HCT116 (cell line): ENCODE results near the gene ELF2. TPM values are rescaled to one million over a fixed set of nuclear protein-coding genes. Genes with fewer than 3 reads are reported as not detected.

ENCODE experiments used
- ATAC-seq: fragments of 200-7000 bp; cut with Tn5 transposase; 2 replicates; pipeline ENCODE4 v1.9.1; 2020; ENCODE audit warnings: mild to moderate bottlenecking, moderate library complexity
- Bru-seq: library from RNA; stranded (reverse); fragments of 400-500 nt; gene quantifications from one replicate; lab custom pipeline; 2021; lab: Mats Ljungman, UMichigan
- BruChase-seq, 2 experiments: library from RNA; stranded (reverse); fragments of 400-500 nt; gene quantifications; one replicate each; lab custom pipeline; 2021; lab: Mats Ljungman, UMichigan
- BruUV-seq: library from RNA; stranded (reverse); fragments of 400-500 nt; replicated peaks from 2 replicates; lab custom pipeline; 2021; lab: Mats Ljungman, UMichigan
- CTCF ChIA-PET: fragments of 300-600 bp; sonication (Branson Sonifier 250); formaldehyde crosslinking; loops from one replicate; lab custom pipeline; 2021; ENCODE audit warnings: antibody characterized with exemption; lab: Charles Lee
- POLR2A ChIA-PET: fragments of 300-600, 350-600 bp; sonication (Branson Sonifier 250); formaldehyde crosslinking; loops from one replicate; lab custom pipeline; 2021; ENCODE audit warnings: antibody characterized with exemption; lab: Charles Lee
- RAD21 ChIA-PET, 2 experiments: fragments of 300-600 bp; sonication (Branson Sonifier 250); formaldehyde crosslinking; loops; one replicate each; lab custom pipeline; 2023; ENCODE audit warnings: low total read pairs in 2 of 2; ENCODE audit not compliant: uncharacterized antibody in 2 of 2, unreplicated experiment in 2 of 2, low non-redundant PET in 1 of 2; lab: Charles Lee
- DNase-seq: peaks from one replicate; pipeline ENCODE4 v3.0.0-alpha.2; 2010; ENCODE audit warnings: low read depth, low spot score
- H2AFZ ChIP-seq: fragments of 200-600 bp; shearing (Covaris generic), sonication (generic); 2 replicates; pipeline ENCODE4 v1.6.1; 2017; ENCODE audit warnings: low read depth, mixed run types, mixed read lengths, antibody characterized with exemption, low read length; ENCODE audit not compliant: poor library complexity, severe bottlenecking
- H3K27ac ChIP-seq: 2 replicates; pipeline ENCODE4 v1.5.1; 2012; ENCODE audit warnings: low read depth, low read length
- H3K27me3 ChIP-seq: fragments of 200-600 bp; sonication (generic); 2 replicates; pipeline ENCODE4 v1.6.1; 2016; ENCODE audit warnings: mixed run types, low read length, mixed read lengths; ENCODE audit not compliant: insufficient read depth
- H3K36me3 ChIP-seq, 2 experiments: fragments of 200-500 bp in 1 of 2; fragments of 200-600 bp in 1 of 2; sonication (Bioruptor generic) in 1 of 2; sonication (generic) in 1 of 2; 2 replicates each; pipeline versions ENCODE4 v1.5.1 to v1.6.1; 2014 to 2016; ENCODE audit warnings: low read length in 2 of 2, inconsistent platforms in 1 of 2, mixed read lengths in 1 of 2, mixed run types in 1 of 2; ENCODE audit not compliant: insufficient read depth in 2 of 2, control insufficient read depth in 1 of 2
- H3K4me1 ChIP-seq, 2 experiments: fragments of 200-600 bp in 1 of 2; sonication (generic) in 1 of 2; 2 replicates each; pipeline versions ENCODE4 v1.5.1 to v1.6.1; 2012 to 2017; ENCODE audit warnings: low read length in 2 of 2, inconsistent platforms in 1 of 2, mild to moderate bottlenecking in 1 of 2, mixed read lengths in 1 of 2, mixed run types in 1 of 2, moderate library complexity in 1 of 2; ENCODE audit not compliant: insufficient read depth in 2 of 2, control insufficient read depth in 1 of 2
- H3K4me2 ChIP-seq: fragments of 200-600 bp; sonication (generic); 2 replicates; pipeline ENCODE4 v1.6.1; 2017; ENCODE audit warnings: mixed run types, low read length, mixed read lengths
- H3K4me3 ChIP-seq, 2 experiments: fragments of 200-600 bp in 1 of 2; sonication (generic) in 1 of 2; replicated peaks in 1 of 2; 2 replicates each; pipeline ENCODE4 v1.5.1; 2011 to 2016; ENCODE audit warnings: low read length in 2 of 2, control low read depth in 1 of 2, low read depth in 1 of 2, mild to moderate bottlenecking in 1 of 2, mixed read lengths in 1 of 2, mixed run types in 1 of 2
- H3K79me2 ChIP-seq: fragments of 200-600 bp; sonication (generic); 2 replicates; pipeline ENCODE4 v1.6.1; 2017; ENCODE audit warnings: mild to moderate bottlenecking, mixed run types, low read length, moderate library complexity, mixed read lengths; ENCODE audit not compliant: insufficient read depth
- H3K9ac ChIP-seq: fragments of 200-600 bp; sonication (generic); 2 replicates; pipeline ENCODE4 v1.6.1; 2016; ENCODE audit warnings: low read length, mixed read lengths
- H3K9me2 ChIP-seq: fragments of 200-600 bp; sonication (generic), shearing (Covaris generic); 2 replicates; pipeline ENCODE4 v1.6.1; 2017; ENCODE audit warnings: mixed run types, mild to moderate bottlenecking, moderate library complexity; ENCODE audit not compliant: insufficient read depth
- H3K9me3 ChIP-seq, 2 experiments: fragments of 200-500 bp in 1 of 2; fragments of 200-600 bp in 1 of 2; sonication (Bioruptor generic) in 1 of 2; sonication (generic) in 1 of 2; 2 replicates each; pipeline ENCODE4 v1.6.1; 2014 to 2017; ENCODE audit warnings: low read length in 2 of 2, mixed read lengths in 2 of 2, inconsistent platforms in 1 of 2, low read depth in 1 of 2, mild to moderate bottlenecking in 1 of 2, mixed run types in 1 of 2, moderate library complexity in 1 of 2; ENCODE audit not compliant: control insufficient read depth in 1 of 2, insufficient read depth in 1 of 2
- H4K20me1 ChIP-seq: fragments of 200-600 bp; sonication (generic), shearing (Covaris generic); 2 replicates; pipeline ENCODE4 v1.6.1; 2017; ENCODE audit warnings: mixed run types, mild to moderate bottlenecking, moderate library complexity; ENCODE audit not compliant: insufficient read depth
- CBX3 ChIP-seq: IDR thresholded peaks from 2 replicates; pipeline ENCODE4 v1.6.1; 2012; ENCODE audit warnings: low read depth
- EGR1 ChIP-seq: IDR thresholded peaks from 2 replicates; pipeline ENCODE4 v1.6.1; 2012; ENCODE audit warnings: low read depth
- EZH2 ChIP-seq: fragments of 200-600 bp; sonication (generic); IDR thresholded peaks from 2 replicates; pipeline ENCODE4 v1.6.1; 2017; ENCODE audit warnings: antibody characterized with exemption, mixed run types
- EZH2phosphoT487 ChIP-seq: fragments of 200-600 bp; IDR thresholded peaks from 2 replicates; pipeline ENCODE4 v1.6.1; 2018; ENCODE audit warnings: antibody characterized with exemption, borderline replicate concordance
- JUND ChIP-seq: IDR thresholded peaks from 2 replicates; pipeline ENCODE4 v1.6.1; 2012
- POLR2AphosphoS5 ChIP-seq: IDR thresholded peaks from 2 replicates; pipeline ENCODE4 v1.6.1; 2011; ENCODE audit warnings: mild to moderate bottlenecking, low read depth, low read length, moderate library complexity
- RAD21 ChIP-seq: IDR thresholded peaks from 2 replicates; pipeline ENCODE4 v1.6.1; 2012; ENCODE audit warnings: low read depth, mild to moderate bottlenecking
- SIN3A ChIP-seq: IDR thresholded peaks from 2 replicates; pipeline ENCODE4 v1.6.1; 2012; ENCODE audit warnings: low read depth
- SP1 ChIP-seq: IDR thresholded peaks from 2 replicates; pipeline ENCODE4 v1.6.1; 2012; ENCODE audit warnings: low read depth
- YY1 ChIP-seq: IDR thresholded peaks from 2 replicates; pipeline ENCODE4 v1.6.1; 2011; ENCODE audit warnings: low read length, low read depth, moderate library complexity, mild to moderate bottlenecking; ENCODE audit not compliant: insufficient replicate concordance; ENCODE audit errors: extremely low read depth
- ZFX ChIP-seq: fragments of 450-650 bp; IDR thresholded peaks from 2 replicates; pipeline ENCODE4 v1.6.1; 2017
- ZNF274 ChIP-seq: fragments of 200-500 bp; sonication (Bioruptor generic); IDR thresholded peaks from 2 replicates; pipeline ENCODE4 v1.6.1; 2014; ENCODE audit warnings: mild to moderate bottlenecking, low read depth, low read length, inconsistent platforms
- intact Hi-C: fragments of 100-400 bp; cut with micrococcal nuclease; formaldehyde crosslinking; loops from 2 replicates; pipeline ENCODE4 v1.10.0; 2022
- long read RNA-seq: library from polyadenylated mRNA; unstranded; transcript quantifications from one replicate; pipeline ENCODE4 v2.0.0, GENCODE V29; 2021; ENCODE audit not compliant: unreplicated experiment
- polyA plus RNA-seq: library from polyadenylated mRNA; unstranded; fragments of >200 nt; gene quantifications from 2 replicates; pipeline ENCODE4 v1.2.1, GENCODE V29; 2012; ENCODE audit warnings: missing spikeins
- total RNA-seq: library from RNA; stranded (reverse); gene quantifications from one replicate; pipeline ENCODE4 v1.2.1, GENCODE V29; 2021; ENCODE audit not compliant: unreplicated experiment
- TF ChIP-seq, protein P1 (sequence below), 3 experiments: fragments of 200-600 bp in 1 of 3; sonication (generic) in 1 of 3; IDR thresholded peaks in 2 of 3; conservative IDR thresholded peaks in 1 of 3; 2 replicates each; pipeline ENCODE4 v1.5.1; 2012 to 2017; ENCODE audit warnings: low read depth in 2 of 3, low read length in 2 of 3, antibody characterized with exemption in 1 of 3, borderline replicate concordance in 1 of 3, control low read depth in 1 of 3, mild to moderate bottlenecking in 1 of 3, mixed read lengths in 1 of 3, mixed run types in 1 of 3, moderate library complexity in 1 of 3; ENCODE audit not compliant: insufficient read depth in 1 of 3
- TF ChIP-seq, protein P2 (sequence below): IDR thresholded peaks from 2 replicates; pipeline ENCODE4 v1.6.1; 2012; ENCODE audit warnings: low read depth
- TF ChIP-seq, protein P3 (sequence below): IDR thresholded peaks from 2 replicates; pipeline ENCODE4 v1.6.1; 2012

Gene ELF2
- total RNA-seq (28.2 TPM), Bru-seq, nascent RNA (percentile 77 among the genes with signal in this experiment), BruChase-seq, experiment 1, labeled RNA remaining after a 6-hour chase (percentile 54 among the genes with signal in this experiment), BruChase-seq, experiment 2, labeled RNA remaining after a 2-hour chase (percentile 70 among the genes with signal in this experiment)
- polyA plus RNA-seq = 12.3 and 13.8 TPM in 2 replicates
- long read RNA-seq, partial matches to known transcripts = 3 of 22 reads
- long read RNA-seq, other reads (novel, unspliced or antisense) = 13 of 22 reads

DNA sequence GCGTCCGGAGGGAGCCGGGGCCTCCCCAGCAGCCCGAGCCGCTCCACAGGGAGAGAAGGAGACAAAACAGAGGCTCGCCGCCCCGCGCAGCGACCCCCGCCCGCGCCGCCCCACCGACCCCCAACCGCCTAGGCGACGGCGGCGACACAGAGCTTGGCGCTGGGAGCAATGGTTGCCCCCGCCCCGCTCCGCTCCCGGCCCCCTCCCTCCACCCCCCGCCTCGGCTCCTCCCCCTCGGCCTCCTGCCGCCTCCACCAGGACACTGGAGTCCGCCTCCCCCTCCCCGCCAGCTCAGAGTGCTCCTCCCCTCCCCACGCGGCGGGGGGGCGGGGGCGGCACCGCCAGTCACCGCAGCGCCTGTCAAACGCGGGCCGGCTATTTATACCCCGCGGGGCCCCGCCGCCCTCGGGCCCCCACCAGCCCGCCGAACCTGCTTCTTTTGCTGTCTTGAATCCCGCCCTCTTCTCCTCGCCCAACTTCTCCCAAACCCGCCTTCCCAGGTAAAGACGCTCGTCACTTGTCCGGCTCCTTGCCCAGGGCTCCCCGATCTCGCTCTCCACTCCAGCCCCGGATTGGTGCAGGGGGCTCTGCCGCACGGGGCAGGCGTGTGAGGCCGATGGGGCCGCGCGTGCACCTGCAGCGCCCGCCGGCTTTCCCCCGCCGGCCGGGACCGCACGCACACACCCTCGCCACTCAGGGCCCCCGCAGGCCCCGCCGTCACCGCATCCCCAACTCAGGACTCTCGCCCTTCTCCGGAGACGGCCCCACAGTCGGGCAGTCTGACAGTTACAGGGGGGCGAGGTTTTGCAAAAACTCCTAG is at the start of gene ELF2:
TSS of gene ELF2 (minus strand) at position 170 of the 820 bp plus-strand sequence. CDS start 39,517 bp downstream, outside the sequence.
- Histone ChIP-seq H3K4me1 (peaks cover 0 to 30% of the 10 kb centered on the region in 2 experiments; a peak in 3 of 4 replicates), H4K20me1 (no peaks in the 10 kb centered on the region), H3K79me2 (peaks cover 18% of the 10 kb centered on the region), H3K36me3 (no peaks in the 10 kb centered on the region), H3K9ac (peak within 1 kb of the TSS; percentile 84), H3K9me3 (no peaks in the 10 kb centered on the region), H3K9me2 (no peaks in the 10 kb centered on the region), H3K4me2 (peak within 1 kb of the TSS; percentile 100), H3K27me3 (no peaks in the 10 kb centered on the region), H3K4me3 (peak within 1 kb of the TSS; percentile 71 to 96), H2AFZ (peak within 1 kb of the TSS; percentile 99), H3K27ac (peak within 1 kb of the TSS; percentile 85)
- TF ChIP-seq JUND = no peak
- TF ChIP-seq, protein P1, sequence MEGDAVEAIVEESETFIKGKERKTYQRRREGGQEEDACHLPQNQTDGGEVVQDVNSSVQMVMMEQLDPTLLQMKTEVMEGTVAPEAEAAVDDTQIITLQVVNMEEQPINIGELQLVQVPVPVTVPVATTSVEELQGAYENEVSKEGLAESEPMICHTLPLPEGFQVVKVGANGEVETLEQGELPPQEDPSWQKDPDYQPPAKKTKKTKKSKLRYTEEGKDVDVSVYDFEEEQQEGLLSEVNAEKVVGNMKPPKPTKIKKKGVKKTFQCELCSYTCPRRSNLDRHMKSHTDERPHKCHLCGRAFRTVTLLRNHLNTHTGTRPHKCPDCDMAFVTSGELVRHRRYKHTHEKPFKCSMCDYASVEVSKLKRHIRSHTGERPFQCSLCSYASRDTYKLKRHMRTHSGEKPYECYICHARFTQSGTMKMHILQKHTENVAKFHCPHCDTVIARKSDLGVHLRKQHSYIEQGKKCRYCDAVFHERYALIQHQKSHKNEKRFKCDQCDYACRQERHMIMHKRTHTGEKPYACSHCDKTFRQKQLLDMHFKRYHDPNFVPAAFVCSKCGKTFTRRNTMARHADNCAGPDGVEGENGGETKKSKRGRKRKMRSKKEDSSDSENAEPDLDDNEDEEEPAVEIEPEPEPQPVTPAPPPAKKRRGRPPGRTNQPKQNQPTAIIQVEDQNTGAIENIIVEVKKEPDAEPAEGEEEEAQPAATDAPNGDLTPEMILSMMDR (IDR thresholded peaks at IDR 0.05 in 2 of 3, conservative IDR thresholded peaks at IDR 0.05 in 1 of 3; ENCODE audit: borderline replicate concordance in 1 of 3, insufficient read depth in 1 of 3, low read depth in 2 of 3, low read length in 2 of 3) = no peak
- TF ChIP-seq ZNF274 = no peak
- TF ChIP-seq, protein P2, sequence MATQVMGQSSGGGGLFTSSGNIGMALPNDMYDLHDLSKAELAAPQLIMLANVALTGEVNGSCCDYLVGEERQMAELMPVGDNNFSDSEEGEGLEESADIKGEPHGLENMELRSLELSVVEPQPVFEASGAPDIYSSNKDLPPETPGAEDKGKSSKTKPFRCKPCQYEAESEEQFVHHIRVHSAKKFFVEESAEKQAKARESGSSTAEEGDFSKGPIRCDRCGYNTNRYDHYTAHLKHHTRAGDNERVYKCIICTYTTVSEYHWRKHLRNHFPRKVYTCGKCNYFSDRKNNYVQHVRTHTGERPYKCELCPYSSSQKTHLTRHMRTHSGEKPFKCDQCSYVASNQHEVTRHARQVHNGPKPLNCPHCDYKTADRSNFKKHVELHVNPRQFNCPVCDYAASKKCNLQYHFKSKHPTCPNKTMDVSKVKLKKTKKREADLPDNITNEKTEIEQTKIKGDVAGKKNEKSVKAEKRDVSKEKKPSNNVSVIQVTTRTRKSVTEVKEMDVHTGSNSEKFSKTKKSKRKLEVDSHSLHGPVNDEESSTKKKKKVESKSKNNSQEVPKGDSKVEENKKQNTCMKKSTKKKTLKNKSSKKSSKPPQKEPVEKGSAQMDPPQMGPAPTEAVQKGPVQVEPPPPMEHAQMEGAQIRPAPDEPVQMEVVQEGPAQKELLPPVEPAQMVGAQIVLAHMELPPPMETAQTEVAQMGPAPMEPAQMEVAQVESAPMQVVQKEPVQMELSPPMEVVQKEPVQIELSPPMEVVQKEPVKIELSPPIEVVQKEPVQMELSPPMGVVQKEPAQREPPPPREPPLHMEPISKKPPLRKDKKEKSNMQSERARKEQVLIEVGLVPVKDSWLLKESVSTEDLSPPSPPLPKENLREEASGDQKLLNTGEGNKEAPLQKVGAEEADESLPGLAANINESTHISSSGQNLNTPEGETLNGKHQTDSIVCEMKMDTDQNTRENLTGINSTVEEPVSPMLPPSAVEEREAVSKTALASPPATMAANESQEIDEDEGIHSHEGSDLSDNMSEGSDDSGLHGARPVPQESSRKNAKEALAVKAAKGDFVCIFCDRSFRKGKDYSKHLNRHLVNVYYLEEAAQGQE = no peak
- TF ChIP-seq, protein P3, sequence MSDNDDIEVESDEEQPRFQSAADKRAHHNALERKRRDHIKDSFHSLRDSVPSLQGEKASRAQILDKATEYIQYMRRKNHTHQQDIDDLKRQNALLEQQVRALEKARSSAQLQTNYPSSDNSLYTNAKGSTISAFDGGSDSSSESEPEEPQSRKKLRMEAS = 0 out of 2 replicates have a peak, but pooled peaks have one; percentile 3
- TF ChIP-seq SP1 = peak; percentile 49; the same call in 1 of the 2 replicates
- no peak for TF ChIP-seq YY1
- no peak for TF ChIP-seq ZFX
- no peak for TF ChIP-seq EZH2
- peak; percentile 54 for TF ChIP-seq SIN3A
- no peak for TF ChIP-seq EZH2phosphoT487
- TF ChIP-seq RAD21 = no peak
- no peak for TF ChIP-seq CBX3
- TF ChIP-seq EGR1 = peak; percentile 72
- peak; percentile 54 for TF ChIP-seq POLR2AphosphoS5
- intact Hi-C loops = loop anchor here (1.0 to 5.0 kb wide), 3 partner anchors 94 to 160 kb away; partner anchors contain the start of genes NAA15 and NOCT
- DNase-seq (peak; percentile 73), ATAC-seq (peak; percentile 60)
- ChIA-PET POLR2A (interaction anchor here (0.6 to 1.4 kb wide), 7 partner anchors 13 to 1261 kb away, joined by 3 to 5 read pairs (median 4); partner anchors contain the start of genes NAA15 and NOCT), CTCF (interaction anchor here (0.6 to 3.1 kb wide), 4 partner anchors 78 to 276 kb away, joined by 3 to 14 read pairs (median 6); partner anchors contain the start of gene NAA15), RAD21 (no interaction called here)
- no TSS peak for BruUV-seq
